ENCODE data around the gene FASN.

FASN gene

GRCh38 chr17:82086941-82087906 is 10.8 kb downstream of the FASN start:
- DNase-seq: no peak

GRCh38 chr17:82085931-82086764 is 11.9 kb downstream of the FASN start:
- no peak for DNase-seq

GRCh38 chr17:82085031-82085861 is 12.8 kb downstream of the FASN start:
- no peak for DNase-seq

- DNase-seq: no peak
Observed at GRCh38 chr17:82084373-82085030, 13.5 kb downstream of the FASN start.

- no peak for DNase-seq
Observed at GRCh38 chr17:82083533-82084359, 14.3 kb downstream of the FASN start.

GRCh38 chr17:82083009-82083408 is 15.0 kb downstream of the FASN start:
- DNase-seq: no peak

GRCh38 chr17:82082456-82082855 is 15.6 kb downstream of the FASN start:
- no peak for DNase-seq

GRCh38 chr17:82081966-82082365 is 16.1 kb downstream of the FASN start:
- DNase-seq: no peak

GRCh38 chr17:82081546-82081945 is 16.5 kb downstream of the FASN start:
- DNase-seq: no peak

- DNase-seq: no peak
Observed at GRCh38 chr17:82080789-82081464, 17.1 kb downstream of the FASN start.

- no peak for DNase-seq
Observed at GRCh38 chr17:82080048-82080788, 17.8 kb downstream of the FASN start.

- DNase-seq: no peak
Observed at GRCh38 chr17:82079001-82079677, 18.9 kb downstream of the FASN start.

GRCh38 chr17:82078433-82078832 is 19.6 kb downstream of the FASN start:
- no peak for DNase-seq

GRCh38 chr17:82077617-82078358 is 20.2 kb downstream of the FASN start:
- DNase-seq: no peak

- DNase-seq: no peak
Observed at GRCh38 chr17:82076785-82077591, 21.0 kb downstream of the FASN start.

GRCh38 chr17:82076018-82076784 is 21.8 kb downstream of the FASN start:
- DNase-seq: no peak

GRCh38 chr17:82073446-82073845 is 24.6 kb downstream of the FASN start:
- no peak for DNase-seq
